ENCODE data around the gene IL7R.

DNA sequence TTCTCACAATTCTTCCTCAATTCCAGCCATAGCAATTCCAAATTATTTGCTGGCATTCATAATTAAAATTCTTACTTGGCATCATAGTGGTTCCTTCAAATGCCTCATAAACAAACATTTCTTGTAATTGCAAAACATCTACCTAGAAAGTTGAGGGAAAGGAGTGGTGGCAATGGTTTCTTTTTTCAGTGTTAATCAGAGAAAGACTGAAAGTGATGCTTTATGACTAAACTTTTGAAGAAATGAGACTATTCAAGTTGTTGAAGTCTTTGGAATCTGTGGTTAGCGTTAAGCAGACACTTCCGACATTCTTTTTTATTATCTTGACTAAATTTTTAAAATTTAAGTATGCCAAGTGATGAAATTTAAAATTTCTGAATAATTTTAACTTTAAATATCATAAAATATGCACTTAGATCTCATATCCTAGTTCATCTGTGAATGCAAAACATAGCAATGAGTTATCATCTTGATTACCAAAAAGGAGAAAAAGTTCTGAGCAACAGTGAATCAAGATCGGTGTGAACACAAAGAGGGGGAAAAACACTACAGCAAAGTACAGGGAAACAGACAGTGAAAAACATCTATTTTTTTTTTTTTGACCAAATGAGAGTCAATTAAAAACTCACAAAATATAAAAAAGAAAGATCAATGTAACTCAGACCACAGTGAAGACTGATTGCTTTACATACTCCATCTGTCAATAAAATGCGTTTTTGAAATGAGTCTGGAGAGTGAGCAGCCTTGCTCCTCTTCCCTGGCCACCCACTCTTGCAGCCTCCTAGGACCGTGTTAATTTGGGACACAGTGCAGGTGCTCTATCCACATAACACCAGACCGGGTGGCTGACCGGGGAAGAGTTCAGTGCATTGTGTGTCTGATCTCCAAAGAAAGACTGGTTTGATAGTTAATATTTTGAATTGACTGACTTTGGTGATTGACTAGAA, 20.6 kb upstream of the IL7R start:
- no peak for TF ChIP-seq EP300 (IDR thresholded peaks at IDR 0.05)
- TF ChIP-seq, protein P1, sequence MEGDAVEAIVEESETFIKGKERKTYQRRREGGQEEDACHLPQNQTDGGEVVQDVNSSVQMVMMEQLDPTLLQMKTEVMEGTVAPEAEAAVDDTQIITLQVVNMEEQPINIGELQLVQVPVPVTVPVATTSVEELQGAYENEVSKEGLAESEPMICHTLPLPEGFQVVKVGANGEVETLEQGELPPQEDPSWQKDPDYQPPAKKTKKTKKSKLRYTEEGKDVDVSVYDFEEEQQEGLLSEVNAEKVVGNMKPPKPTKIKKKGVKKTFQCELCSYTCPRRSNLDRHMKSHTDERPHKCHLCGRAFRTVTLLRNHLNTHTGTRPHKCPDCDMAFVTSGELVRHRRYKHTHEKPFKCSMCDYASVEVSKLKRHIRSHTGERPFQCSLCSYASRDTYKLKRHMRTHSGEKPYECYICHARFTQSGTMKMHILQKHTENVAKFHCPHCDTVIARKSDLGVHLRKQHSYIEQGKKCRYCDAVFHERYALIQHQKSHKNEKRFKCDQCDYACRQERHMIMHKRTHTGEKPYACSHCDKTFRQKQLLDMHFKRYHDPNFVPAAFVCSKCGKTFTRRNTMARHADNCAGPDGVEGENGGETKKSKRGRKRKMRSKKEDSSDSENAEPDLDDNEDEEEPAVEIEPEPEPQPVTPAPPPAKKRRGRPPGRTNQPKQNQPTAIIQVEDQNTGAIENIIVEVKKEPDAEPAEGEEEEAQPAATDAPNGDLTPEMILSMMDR (IDR thresholded peaks at IDR 0.05): no peak
- no peak for TF ChIP-seq POLR2A (IDR thresholded peaks at IDR 0.05)
